Measurements from ENCODE around the gene ZNF44. TPM values are rescaled to one million over a fixed set of nuclear protein-coding genes. Genes with fewer than 3 reads are reported as not detected.
A peak's percentile ranks its signal among the peaks of the same experiment; 100 is the strongest.

ZNF44 gene
- total and polyA plus RNA-seq, 2 of the 13 experiments (the other 11 are each of a cell fraction or from before 2014, with no cell fraction given) = 6.9 to 15.7 TPM

DNA sequence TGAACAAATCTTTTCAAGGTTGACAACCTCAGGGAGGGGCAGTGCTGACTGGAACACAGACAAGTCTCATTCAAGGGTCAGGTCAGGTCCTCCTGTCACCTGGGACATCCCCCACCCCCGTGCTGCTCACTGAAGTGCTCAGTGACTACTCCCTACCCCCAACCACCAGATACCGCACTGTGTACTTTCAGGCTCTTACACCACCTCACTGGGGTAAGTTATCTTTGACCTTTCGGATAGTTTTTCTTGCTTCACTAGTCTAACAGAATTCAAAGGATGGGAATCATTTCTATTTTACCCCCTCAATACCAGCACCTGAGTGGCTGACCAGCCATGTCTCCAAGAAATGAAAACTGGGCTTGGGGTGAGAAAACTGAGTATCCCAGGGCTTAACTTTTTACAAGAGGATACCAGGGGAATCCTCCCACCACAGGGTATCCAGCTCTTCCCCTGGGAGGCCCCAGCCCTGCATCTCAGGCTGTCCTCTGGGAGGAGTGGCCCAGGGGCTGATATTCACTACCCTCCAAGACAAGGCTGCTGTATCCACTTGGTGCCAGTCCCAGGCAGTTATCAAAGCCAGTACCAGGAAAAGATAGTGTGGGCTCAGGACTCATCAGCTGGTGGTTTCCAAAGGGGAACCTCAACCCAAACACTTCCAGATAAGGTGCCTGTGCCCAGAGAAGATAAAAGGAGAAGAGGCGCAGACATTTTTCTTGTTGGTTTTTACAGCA lies 36.7 kb upstream of the ZNF44 start (continued):
- TF ChIP-seq ZKSCAN1 (IDR thresholded peaks at IDR 0.05; ENCODE audit: low read length) (no peak), NPAS2 (CRISPR knock-in tag; IDR thresholded peaks at IDR 0.05; ENCODE audit: borderline replicate concordance) (no peak), NRL (CRISPR knock-in tag; IDR thresholded peaks at IDR 0.05; ENCODE audit: borderline replicate concordance) (no peak), ZNF331 (CRISPR knock-in tag; IDR thresholded peaks at IDR 0.05) (peak; percentile 46; the same call in 1 of the 2 replicates), PBX3 (CRISPR knock-in tag; IDR thresholded peaks at IDR 0.05; ENCODE audit: borderline replicate concordance) (no peak), ZBTB20 (CRISPR knock-in tag; IDR thresholded peaks at IDR 0.05; ENCODE audit: borderline replicate concordance, low read depth) (no peak), ZNF703 (CRISPR knock-in tag; IDR thresholded peaks at IDR 0.05; ENCODE audit: borderline replicate concordance) (no peak), ZNF34 (CRISPR knock-in tag; IDR thresholded peaks at IDR 0.05; ENCODE audit: borderline replicate concordance) (no peak), EZH2 (conservative IDR thresholded peaks at IDR 0.05; ENCODE audit: low read depth, low read length) (no peak), ZNF451 (CRISPR knock-in tag; IDR thresholded peaks at IDR 0.05) (no peak), CENPBD1 (CRISPR knock-in tag; IDR thresholded peaks at IDR 0.05; ENCODE audit: borderline replicate concordance, low read depth) (no peak), DBP (CRISPR knock-in tag; IDR thresholded peaks at IDR 0.05; ENCODE audit: not compliant biosample characterization) (no peak), EED (CRISPR knock-in tag; IDR thresholded peaks at IDR 0.05) (no peak), ZBTB49 (CRISPR knock-in tag; IDR thresholded peaks at IDR 0.05; ENCODE audit: borderline replicate concordance) (no peak), XRCC5 (optimal IDR thresholded peaks at IDR 0.05; ENCODE audit: low read length) (peak; percentile 75), NCOA2 (CRISPR knock-in tag; IDR thresholded peaks at IDR 0.05) (peak; percentile 85), SP2 (CRISPR knock-in tag; IDR thresholded peaks at IDR 0.05) (no peak), CREM (IDR thresholded peaks at IDR 0.05) (peak; percentile 84), CREM (CRISPR knock-in tag; IDR thresholded peaks at IDR 0.05) (no peak), KLF12 (CRISPR knock-in tag; IDR thresholded peaks at IDR 0.05; ENCODE audit: borderline replicate concordance) (no peak), ZMYM4 (CRISPR knock-in tag; IDR thresholded peaks at IDR 0.05) (peak; percentile 49; the same call in 1 of the 2 replicates), ZNF253 (CRISPR knock-in tag; IDR thresholded peaks at IDR 0.05; ENCODE audit: borderline replicate concordance) (no peak), REL (CRISPR knock-in tag; conservative IDR thresholded peaks at IDR 0.05) (no peak), ATM (IDR thresholded peaks at IDR 0.05; ENCODE audit: borderline replicate concordance) (no peak), TSC22D2 (CRISPR knock-in tag; IDR thresholded peaks at IDR 0.05; ENCODE audit: borderline replicate concordance) (no peak), ZNF101 (CRISPR knock-in tag; IDR thresholded peaks at IDR 0.05; ENCODE audit: borderline replicate concordance, low read depth) (no peak), ZNF33B (CRISPR knock-in tag; IDR thresholded peaks at IDR 0.05) (no peak)

All from HepG2 (cell line).